Activated CD4-positive, alpha-beta T cell treated with anti-CD3 and anti-CD28 coated beads, Interleukin-2, amount 50 U/mL, for 48 hours (primary cell): ENCODE measurements around the gene SNX21.

Source experiments
- DNase-seq, 2 experiments: peaks; one replicate each; pipeline ENCODE4 v3.0.0-alpha.2; 2020

Gene SNX21

GRCh38 chr20:45883100-45883469 is 49.5 kb downstream of the SNX21 start:
- no peak for DNase-seq

GRCh38 chr20:45886590-45887345 is 53.2 kb downstream of the SNX21 start:
- no peak for DNase-seq

GRCh38 chr20:45887346-45887715 is 53.7 kb downstream of the SNX21 start, which contains the start of gene SPATA25:
Gene SPATA25 (minus strand): TSS chr20:45887622. CDS start chr20:45887590, 32 bp downstream.
- DNase-seq = no peak

GRCh38 chr20:45888681-45889080 is 55.1 kb downstream of the SNX21 start:
- DNase-seq = no peak

GRCh38 chr20:45890077-45890984 is 56.7 kb downstream of the SNX21 start:
- DNase-seq = peak; percentile 56 to 67

- peak; percentile 86 to 90 for DNase-seq
Observed at GRCh38 chr20:45890985-45891983, 57.7 kb downstream of the SNX21 start, which contains the start of the genes CTSA and NEURL2. Gene CTSA (plus strand): TSS chr20:45891335. CDS start chr20:45891569, 234 bp downstream. Gene NEURL2 (minus strand): TSS chr20:45891208. CDS start chr20:45890991, 217 bp downstream.

- DNase-seq = no peak
Observed at GRCh38 chr20:45892049-45892825, 58.6 kb downstream of the SNX21 start.
